Kidney epithelial cell (primary cell): ENCODE results near the gene TMEM129. TPM values are rescaled to one million over a fixed set of nuclear protein-coding genes. Genes with fewer than 3 reads are reported as not detected.
A peak's percentile ranks its signal among the peaks of the same experiment; 100 is the strongest.

Experiments
- DNase-seq: peaks from one replicate; pipeline ENCODE4 v3.0.0-alpha.2; 2010; ENCODE audit warnings: low read depth
- H3K27me3 ChIP-seq: 2 replicates; pipeline ENCODE4 v1.6.0; 2011; ENCODE audit warnings: low read length; ENCODE audit not compliant: control insufficient read depth, insufficient read depth
- H3K36me3 ChIP-seq: 2 replicates; pipeline ENCODE4 v1.5.1; 2011; ENCODE audit warnings: low read length; ENCODE audit not compliant: control insufficient read depth, insufficient read depth
- H3K4me3 ChIP-seq: 2 replicates; pipeline ENCODE4 v1.5.1; 2011; ENCODE audit warnings: low read depth, mild to moderate bottlenecking, control low read depth, low read length
- CTCF ChIP-seq: IDR thresholded peaks from 2 replicates; pipeline ENCODE4 v1.5.1; 2011; ENCODE audit warnings: mild to moderate bottlenecking, moderate library complexity, low read length, control low read depth, inconsistent platforms; ENCODE audit not compliant: insufficient read depth, poor library complexity, severe bottlenecking
- total RNA-seq: library from RNA; depleted of rRNA; stranded (reverse); fragments of >200 nt; gene quantifications from 2 replicates; pipeline ENCODE4 v1.2.3, GENCODE V29; 2015

Gene TMEM129
- total RNA-seq, 1 donor from 2014 or later: 63.5 TPM

DNA sequence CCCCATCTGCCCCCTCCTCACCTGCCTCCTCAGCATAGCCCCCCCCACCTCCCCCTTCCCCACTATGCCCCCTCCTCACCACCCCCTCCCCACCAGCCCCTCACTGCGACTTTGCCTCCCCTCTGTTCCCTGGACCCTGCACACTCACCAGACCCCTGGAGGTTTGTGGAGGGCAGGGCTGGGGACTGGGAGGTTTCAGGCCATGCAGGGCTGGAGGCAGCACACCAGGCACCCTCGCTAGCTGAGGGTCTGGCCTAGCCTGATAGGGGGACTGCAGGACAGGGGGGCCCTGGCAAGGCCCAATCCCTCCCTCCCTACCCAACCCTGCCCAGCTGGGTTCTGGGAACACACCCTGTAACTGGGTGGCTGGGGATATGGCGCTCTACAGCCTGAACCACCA is 28.2 kb upstream of the TMEM129 start:
- Histone ChIP-seq H3K4me3 (no peak overlapping the region), H3K27me3 (peaks cover 8% of the 10 kb centered on the region), H3K36me3 (no peaks in the 10 kb centered on the region)
- TF ChIP-seq CTCF: no peak
- DNase-seq: no peak

DNA sequence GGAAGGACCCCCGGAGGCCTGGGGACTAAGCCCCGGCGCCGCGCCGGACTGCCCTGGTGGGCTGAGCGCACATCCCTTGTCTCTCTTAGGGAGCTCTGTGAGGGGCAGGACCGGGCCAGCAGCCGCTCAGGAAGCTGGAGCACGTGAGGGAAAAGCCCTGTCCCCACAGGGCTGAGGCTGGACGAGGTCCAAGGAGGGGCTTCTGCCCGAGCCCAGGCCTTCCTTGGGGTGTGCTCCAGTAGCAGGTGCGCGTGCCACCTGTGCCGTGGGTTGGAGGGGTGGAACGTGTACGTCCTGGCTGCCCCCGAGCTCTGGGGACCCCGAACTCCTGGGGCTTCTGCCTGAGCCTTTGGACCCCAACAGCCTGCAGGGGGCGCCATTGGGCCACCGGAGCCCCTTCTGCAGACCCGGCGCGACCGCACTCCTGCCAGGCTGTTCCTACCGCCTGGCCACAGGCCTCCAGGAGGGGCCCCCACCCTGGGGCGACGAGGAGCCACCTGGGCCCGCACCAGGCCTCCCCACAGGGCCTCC is 27.4 kb upstream of the TMEM129 start:
- peaks cover 8% of the 10 kb centered on the region for H3K27me3 ChIP-seq
- no peak overlapping the region for H3K4me3 ChIP-seq
- no peak for DNase-seq
- H3K36me3 ChIP-seq: no peaks in the 10 kb centered on the region
- peak; percentile 93 for TF ChIP-seq CTCF

GRCh38 chr4:1747603-1747967 is 26.5 kb upstream of the TMEM129 start:
- no peak for DNase-seq
- H3K27me3 ChIP-seq: peaks cover 8% of the 10 kb centered on the region
- TF ChIP-seq CTCF: no peak

DNA sequence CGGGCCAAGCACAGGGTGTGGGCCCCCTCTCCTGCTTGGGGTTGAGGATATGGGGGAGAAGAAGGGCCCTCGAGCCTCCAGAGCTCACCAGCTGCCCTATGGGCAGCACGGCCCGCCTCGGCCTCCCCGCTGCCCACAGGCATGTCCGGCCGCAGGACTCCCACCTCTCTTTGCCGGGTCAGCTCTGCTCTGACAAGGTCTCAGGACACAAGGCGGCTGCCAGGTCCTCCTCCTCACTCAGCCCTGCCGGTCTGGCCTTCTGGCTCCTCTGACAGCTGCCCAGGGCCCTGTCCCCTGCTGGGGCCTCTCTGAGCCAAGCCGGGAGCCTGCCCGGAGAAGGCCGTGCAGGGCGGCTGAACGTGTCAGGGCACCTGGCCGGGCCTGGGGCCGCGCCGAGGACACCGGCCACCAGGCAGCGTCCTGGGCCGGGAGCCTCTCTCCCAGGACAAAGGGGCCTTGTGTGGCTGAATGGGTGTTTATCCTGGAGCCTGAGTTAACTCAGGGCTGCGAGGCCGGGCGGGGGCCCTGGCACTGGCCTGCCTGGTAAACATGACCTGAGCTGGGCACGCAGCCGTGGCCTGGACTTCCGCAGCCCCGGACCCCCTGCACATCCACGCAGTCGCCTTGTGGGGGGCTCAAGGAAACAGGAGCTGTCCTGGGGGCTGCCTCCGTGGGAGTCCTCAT is 25.9 kb upstream of the TMEM129 start:
- TF ChIP-seq CTCF: no peak

More at GRCh38 chr4:1747603-1747967, 26.5 kb upstream of the TMEM129 start:
- Histone ChIP-seq H3K36me3 (no peaks in the 10 kb centered on the region), H3K4me3 (no peak overlapping the region)

DNA sequence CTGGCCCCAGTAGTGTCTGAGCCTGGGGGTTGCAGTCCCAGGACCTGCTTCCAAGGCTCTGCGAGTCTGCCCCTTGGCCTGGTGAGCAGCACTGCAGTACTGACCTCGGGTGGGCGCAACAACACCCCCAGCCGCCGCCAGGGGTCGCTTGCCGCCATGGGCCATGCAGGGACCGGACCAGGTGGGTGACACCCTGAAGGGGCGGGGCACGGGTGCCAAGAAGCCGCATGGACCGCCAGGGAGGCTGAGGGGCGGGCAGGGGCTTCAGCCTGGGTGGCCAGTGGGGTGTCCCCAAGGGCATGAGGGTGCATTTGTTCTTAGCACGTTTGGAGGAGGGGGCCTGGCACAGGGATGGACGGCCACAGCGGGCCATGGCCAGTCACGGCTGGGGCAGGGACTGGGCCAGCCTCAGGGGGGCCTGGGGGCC is 25.2 kb upstream of the TMEM129 start:
- DNase-seq: no peak
- Histone ChIP-seq H3K36me3 (no peaks in the 10 kb centered on the region), H3K4me3 (no peak overlapping the region), H3K27me3 (peaks cover 8% of the 10 kb centered on the region)
- TF ChIP-seq CTCF: peak; percentile 98

More for the DNA sequence above, 25.9 kb upstream of the TMEM129 start:
- DNase-seq: no peak
- Histone ChIP-seq H3K27me3 (peaks cover 8% of the 10 kb centered on the region), H3K36me3 (no peaks in the 10 kb centered on the region), H3K4me3 (no peak overlapping the region)

DNA sequence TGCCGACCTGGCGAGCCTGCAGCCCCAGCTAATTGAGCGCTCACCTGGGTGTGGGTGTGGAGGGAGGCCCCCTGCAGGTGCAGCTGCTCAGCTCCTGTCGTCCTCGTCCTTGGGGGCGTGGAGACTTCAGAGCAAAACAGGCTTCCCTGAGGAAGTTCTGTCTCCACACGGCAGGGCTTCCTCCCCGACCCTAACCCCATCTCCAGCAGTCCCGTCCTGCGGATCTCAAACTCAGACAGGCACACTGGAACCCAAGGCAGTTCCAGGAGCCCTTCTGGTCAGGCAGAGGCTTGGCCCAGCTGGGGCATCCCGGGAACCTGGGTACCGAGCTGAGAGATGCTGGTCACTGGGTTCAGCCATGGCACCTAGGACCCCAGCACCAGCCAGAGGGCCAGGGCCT is 24.6 kb upstream of the TMEM129 start:
- Histone ChIP-seq H3K27me3 (peaks cover 8% of the 10 kb centered on the region), H3K4me3 (no peak overlapping the region), H3K36me3 (no peaks in the 10 kb centered on the region)
- no peak for DNase-seq
- TF ChIP-seq CTCF: no peak
